Hematopoietic multipotent progenitor cell treated with erythropoietin and hydrocortisone succinate and interleukin-3 and kit ligand, for 17 days (in vitro differentiated cells): ENCODE results near the gene AKR7A2.

Experiments used
- DNase-seq: peaks from one replicate; pipeline ENCODE4 v3.0.0-alpha.2; 2015; ENCODE audit warnings: low spot score

AKR7A2 gene

DNA sequence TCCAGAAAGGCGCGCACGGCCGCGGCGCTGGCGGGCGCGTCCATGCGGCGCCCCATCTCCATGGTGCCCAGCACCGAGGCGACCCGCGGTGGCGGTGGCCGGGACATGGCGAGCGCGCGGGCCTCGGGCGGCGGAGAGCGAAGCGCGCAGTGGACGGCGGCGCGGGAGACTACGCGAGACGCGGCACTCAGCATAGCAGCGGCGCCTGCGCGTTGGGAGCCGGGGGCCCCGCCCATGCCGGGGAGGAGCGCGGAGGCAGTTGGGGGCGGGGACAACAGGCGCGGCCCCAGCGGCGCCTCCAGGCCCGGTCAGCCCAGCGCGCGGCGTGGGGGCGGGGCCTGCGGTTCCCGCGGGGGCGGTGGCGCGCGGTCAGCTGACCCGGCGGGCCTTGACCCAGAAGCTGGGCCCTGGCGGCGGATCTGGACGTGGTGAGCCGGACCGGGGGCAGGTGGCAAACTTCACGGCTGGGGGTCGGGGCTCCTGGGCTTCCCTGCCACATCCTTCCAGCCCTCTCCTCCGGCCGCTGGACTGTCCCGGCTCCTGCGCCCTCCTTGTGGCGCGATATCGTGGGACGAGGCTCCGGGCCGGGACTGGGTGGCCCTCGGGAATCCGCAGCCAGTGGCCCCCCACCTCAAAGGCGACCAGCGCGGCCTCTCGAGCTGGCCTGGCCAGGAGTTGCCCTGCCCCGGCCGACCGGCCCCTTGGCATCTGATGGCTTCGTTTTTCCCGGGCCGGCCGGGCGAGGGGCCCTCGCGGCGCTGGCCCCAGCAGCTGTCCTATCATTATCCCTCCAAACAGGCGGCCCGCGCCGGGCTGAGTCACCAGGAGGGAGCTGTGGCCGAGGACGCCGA, at the start of gene AKR7A2, which contains the start of gene SLC66A1:
Gene AKR7A2 (minus strand): TSS at position 214 of the 851 bp plus-strand sequence. CDS start 20 bp downstream, at position 194.
Gene SLC66A1 (plus strand): TSS at position 396 of the 851 bp plus-strand sequence. CDS start 5,352 bp downstream, outside the sequence.
- peak; percentile 95 for DNase-seq

DNA sequence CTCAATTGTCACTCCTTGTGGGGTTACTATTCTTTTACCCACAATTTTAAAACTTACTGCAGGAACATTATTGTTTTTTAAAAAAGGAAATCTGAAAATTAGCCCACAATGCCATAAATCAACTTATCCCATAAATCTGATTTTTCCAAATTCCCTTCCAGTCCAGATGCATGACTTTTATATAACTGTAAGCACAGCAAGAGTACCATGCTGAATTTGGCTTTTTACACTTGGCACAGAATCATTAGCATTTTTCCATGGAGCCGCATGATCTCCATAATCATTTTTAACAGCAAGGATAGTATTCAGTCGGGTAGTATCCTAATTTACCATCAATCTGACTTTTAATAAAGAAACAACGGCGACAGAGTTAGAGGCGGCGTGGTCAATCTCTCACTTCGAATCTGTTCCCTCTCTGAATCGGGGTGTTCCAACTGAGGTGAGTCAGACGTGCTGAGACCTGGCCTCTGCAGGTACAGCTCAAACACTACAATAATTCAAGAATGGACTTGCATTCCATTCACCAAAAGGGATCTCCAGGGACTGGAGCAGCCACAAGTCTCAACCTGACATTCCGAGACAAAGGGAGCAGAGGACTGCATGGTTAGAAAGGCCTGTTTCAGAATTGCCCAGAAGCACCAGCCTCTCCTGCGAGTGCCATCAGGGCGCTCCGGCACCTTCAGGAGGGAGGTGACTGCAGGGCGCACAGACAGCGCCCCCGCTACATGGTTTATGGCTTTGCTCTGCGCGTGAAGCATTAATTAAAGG, 49.1 kb upstream of the AKR7A2 start:
- no peak for DNase-seq

DNA sequence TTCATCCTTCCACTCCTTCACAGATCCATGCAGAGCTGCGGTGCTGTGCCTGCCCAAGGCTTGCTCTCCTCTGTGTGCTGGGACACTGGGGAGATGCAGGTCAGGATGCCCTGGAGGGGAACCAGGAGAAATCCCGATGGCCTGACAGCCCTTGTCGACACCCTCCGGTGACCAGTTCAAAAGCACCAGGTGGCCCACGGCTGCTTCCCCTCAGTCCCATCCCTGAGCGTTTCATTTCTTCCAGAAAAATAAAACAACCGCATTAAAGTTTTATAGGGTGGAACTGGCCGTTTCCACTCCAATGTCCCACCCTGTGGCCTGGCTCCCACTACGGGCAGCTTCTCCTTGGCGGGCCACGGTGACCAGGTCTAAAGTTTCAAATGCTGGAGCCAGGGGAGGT, 48.5 kb upstream of the AKR7A2 start:
- DNase-seq, result no peak

DNA sequence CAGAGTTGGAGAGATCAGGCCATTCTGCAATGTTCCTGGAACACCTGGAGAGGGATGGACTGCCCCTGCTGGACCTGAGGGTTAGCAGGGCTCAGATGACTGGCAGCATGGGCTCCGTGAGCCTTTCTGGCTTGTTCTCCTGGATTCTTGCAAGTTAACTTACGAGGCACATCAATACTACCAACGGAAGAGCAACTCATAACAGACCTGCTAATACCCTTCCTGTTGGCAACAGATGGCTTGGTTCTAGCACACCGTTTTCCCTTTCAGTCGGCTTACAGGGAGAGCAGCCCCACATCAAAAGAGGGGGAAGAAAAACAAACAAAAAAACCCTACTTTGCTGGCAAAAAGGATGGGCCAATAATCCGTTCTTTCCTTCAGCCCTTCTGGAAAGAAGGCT, 48.1 kb upstream of the AKR7A2 start:
- no peak for DNase-seq

DNA sequence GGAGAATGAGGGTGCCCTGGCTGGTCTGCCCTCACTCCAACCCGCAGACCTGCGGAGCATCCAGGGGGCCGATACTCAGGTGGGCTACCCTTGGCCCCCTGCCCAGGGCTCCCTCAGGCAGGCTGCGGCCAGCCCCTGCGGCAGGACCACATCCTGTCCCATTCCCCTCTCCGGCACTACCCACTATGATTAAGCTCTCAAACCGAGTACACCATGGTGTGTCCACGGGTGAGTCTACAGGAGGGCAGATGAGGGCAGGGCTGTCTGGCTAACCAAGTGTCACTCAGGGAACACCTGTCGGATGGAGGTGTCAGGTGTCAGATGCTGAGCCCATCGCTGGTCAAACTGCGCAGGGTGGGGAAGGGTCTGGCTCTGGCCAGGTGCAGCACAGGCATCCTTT, 47.4 kb upstream of the AKR7A2 start:
- DNase-seq, result no peak

DNA sequence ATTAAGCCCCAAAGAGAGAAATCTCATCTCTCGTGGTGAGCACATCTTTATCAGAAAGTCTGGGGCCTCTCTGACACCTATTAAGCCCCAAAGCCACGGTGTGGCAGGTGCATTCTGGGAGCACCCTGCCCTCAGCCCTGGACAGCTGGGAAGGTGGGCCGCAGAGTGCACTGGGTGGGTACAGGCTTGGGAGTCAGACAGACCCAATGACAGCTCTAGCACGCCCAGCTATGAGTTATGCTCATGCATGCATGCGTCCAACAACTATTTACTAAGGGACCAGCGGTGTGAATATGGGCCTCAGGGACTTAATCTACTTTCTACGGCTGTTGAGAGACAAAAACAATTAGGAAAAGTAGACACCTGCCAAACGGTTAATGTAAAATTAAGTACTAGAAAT, 46.8 kb upstream of the AKR7A2 start:
- DNase-seq, result no peak

DNA sequence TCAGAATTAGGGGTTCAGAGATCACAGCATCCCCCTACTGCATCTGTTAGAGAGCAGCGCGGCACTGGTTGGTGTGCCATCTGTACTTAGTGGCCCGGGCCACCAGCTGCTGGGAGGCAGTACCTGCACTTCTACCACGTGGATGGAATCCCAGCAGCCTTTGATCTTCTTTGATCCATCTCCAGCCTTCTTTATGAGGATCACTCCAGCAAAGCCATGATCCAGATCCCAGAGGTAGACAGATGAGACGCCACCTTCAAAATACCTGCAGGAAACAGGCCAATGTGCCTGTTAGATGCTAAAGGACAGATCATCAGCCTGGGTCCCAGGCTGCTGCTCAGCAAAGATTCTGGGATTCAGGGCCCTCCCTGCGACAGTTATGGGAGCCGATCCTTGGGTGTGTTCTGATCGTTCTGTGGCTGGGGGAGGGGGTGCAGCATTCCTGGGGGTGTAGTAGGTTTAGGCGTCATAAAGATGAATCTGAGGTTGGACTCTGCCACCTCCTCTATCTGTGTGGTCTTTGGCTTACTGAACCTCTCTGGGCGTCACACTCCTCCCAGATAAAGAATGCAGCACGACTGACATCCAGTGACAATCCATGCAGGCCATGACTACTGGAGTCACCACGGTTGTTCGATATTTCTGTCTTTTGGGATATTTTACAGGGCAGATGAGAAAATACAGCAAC, 45.5 kb upstream of the AKR7A2 start:
- no peak for DNase-seq

DNA sequence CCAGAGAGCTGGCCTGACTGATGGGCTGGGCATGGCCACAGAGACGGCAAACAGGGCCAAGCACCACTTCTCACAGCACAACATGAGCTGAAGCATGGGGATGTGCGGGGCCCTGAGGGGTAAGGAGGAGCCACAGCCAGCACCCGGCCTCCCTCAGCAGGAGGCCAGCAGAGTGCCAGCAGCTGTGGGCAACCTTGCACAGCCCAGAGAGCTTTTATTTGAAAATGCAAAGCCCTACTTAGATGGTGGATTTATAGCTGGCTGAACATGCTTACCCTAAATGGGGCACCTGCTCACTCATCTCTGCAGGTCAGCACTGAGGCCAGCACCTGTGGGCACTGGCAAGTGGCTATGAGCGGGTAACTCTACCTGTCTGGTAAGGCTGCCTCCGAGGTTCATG, 44.3 kb upstream of the AKR7A2 start:
- DNase-seq, result no peak

DNA sequence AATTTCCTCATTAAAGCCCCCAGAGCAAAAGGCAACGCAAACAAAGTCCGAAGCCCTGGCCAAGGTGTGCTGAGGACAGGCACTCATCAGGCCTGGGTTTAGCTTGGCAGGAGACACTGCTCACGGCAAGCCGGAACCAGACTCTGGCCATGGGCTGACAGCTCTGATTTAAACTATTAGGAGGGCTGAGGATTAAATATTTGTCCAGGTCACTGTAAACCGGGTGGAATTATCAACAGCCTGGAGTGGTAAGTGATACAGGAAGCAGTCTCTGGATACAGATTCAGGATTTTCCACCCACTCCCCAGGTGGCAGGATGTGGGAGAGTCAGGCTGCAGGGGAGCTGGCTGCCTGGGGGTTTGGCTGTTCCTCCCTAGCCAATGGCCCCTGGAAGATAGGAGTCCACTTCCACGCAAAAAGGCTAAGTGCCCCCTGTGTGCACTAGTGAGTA, 42.6 kb upstream of the AKR7A2 start:
- DNase-seq, result no peak

DNA sequence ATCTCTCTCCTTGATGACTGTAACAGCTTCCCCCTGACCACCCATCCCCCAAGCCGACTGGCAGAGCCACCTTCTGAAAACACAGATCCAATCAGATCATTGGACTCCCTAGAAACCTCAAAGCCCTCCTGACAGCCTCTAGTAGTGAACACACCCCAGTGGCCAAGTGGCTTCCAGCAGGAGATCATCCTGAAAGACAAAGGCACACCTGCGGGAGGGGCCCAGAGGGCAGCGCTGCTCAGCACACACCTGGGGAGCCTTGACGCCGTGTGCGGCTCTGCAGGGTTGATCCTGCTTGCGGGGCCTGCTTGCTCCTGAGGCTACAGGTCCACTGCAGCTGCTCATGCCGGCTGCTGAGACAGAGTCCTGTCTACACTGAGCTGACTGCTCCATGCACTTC, 41.7 kb upstream of the AKR7A2 start:
- DNase-seq, result no peak

DNA sequence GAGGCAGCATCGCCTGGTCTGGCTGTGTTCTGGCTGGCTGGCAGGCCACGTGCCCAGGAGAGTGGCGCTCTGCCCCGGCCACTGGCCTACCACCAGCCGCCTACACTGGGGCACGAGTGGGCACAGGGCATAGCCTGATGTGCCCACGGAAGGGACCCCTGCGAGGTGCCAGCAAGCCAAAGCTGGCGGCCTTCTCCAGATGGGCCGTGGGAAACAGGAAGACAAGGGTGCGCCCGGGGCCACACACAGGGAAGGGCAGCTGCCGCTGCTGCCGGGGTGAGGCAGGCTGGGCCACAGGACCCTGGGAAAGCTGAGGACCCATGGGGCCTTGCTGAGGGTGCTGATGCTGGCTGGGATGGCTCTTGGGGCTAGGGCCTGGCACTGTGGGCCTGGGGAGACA, 40.9 kb upstream of the AKR7A2 start:
- no peak for DNase-seq

DNA sequence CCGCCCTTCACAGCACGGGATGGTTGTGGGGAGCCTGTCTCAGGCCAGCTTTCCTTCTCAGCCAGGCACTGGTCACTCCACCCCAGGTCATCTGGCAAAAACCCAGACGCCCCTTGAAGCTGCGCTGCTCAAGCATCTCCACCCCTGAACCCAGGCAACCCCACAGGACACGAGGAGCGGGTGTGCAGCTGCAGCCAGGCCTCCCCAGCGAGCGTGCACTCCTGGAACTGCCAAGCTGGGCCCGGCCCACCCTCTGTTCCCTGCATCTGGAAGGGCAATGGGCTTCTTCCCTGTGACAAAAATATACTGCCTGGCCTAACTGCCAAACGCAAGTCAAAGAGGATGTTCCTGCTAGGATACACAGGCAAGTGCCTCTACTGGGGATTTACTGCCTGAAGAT, 39.9 kb upstream of the AKR7A2 start:
- no peak for DNase-seq

DNA sequence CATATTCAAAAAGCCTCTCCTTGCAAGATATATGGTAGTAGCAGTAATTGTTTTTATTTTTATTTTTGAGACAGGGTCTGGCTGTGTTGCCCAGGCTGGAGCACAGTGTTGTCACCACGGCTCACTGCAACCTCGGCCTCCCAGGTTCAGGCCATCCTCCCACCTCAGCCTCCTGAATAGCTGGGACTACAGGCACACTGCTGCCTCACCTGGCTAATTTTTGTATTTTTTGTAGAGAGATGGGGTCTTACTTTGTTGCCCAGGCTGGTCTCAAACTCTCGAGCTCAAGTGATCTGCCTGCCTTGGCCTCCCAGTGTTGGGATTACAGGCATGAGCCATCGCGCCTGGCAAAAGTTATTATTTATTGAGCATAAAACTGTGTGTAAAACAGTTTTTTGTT, 38.6 kb upstream of the AKR7A2 start:
- no peak for DNase-seq

DNA sequence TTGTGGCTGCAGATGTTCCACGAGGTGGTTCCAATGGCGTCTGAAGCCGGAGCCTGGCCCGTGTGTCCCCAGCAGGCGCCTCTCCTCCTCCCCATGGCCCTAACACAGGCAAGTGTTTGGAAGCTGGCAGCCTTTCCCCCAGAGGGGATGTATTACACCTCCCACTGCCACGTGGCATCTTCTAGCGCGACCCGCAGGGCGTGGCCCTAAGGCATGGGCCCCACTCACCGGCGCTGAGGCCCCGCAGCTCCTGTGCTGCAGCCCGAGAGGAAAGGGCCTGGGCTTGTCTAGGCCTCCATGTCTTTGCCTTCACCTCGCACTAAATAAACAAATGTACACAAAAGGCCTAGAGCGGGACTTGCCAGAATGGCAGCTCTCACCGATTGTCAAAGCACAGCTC, 38.1 kb upstream of the AKR7A2 start:
- DNase-seq, result no peak

DNA sequence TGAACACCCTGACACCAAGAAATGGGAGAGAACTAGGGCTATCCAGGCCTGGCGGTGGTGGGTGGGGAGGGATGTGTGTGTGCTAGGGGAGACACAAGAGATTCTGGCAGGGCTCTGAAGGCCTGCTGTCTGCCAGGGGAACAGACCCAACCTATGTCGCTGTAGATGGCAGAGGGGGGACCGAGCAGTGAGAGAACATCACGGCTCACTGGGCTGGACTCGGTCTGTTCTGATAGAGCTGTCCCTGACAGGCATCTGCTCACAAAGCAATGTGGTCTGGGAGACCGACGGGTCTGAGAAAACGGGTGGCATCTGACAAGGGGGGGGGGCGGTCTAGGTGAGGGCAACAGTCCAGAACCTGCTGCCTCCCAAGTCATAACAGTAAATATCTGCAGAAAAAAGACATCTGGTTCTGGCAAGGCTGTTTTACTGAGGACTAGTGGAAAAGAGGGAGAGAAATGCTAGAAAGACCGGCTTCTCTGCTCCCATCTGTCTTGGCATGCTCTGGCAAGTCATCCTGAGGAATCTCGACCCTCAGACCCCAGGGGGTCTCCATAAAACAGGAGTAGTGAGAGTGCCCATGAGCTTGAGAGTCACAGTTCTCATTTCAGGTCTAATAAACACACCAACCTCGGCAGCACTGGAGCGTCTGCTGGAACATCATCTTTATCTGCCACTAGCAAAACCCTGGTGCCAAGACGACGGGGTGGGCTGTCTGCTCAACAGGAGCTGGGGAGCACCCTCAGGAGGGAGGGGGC, 36.7 kb upstream of the AKR7A2 start:
- no peak for DNase-seq

DNA sequence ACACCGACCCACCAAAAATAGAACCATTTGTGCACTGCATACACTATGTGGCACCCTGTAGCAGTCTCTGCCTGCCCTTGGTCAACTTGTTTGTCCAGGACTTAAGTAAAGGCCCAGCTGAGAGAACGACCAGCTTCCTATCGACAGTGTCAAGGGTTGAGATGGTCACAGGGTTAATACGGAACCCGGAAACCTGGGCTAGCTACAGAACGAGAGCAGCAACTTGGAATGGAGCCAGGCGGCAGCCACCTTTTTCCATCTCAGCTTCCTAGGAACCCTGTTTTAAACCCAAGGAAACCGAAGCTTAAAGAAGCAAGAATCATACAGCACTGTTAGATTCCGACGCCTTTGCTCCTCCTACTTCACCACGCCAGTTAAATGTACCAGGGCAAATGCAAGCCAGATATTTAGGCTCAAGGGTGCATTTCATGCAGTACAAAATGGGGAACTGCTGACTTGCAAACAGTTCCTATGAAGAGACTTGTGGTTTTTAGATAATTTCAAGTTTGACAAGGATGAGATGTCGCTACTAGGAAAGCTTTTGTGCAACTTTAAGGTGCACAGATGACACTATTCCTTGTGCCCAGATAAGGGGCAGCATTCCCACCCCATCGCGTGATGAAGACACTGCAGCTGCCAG, 35.7 kb upstream of the AKR7A2 start:
- DNase-seq, result no peak

DNA sequence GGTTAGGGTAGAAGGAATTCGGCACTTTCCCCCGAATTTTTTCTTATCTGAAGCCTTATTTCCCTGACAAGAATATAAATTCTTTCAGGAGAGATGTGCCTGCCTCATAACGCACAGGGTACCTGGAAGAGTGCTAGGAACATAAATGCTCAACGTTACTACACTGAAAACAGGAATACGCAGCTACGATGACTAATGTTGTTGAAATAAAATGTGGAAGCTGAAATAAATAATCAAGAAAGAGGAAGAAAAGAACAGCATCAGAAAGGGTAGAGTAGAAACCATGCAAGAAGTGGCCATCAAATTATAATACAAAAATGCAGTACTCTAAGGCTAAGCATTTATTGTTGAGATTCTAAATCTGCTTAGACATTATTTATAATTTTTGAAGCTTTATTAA, 34.1 kb upstream of the AKR7A2 start:
- DNase-seq, result no peak

DNA sequence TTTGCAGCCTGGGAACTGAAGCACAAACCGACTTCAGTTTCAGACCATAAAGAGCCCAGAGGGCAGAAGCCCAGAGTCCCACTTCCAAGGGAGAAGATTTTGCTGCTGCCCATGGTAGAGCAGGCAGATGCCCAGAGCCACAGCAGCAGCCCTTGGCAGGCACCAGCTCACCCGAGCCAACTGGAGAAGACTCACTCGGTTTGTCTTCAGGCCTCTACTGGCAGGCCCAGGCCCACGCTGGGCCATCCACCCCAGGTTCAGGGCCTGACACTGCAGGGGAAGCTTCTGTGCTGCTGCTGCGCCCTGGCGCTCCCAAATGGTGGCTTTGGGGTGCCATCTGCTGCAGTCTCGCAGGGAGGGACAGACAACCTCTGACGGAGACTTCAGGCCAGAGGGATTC, 33.4 kb upstream of the AKR7A2 start:
- DNase-seq, result no peak

DNA sequence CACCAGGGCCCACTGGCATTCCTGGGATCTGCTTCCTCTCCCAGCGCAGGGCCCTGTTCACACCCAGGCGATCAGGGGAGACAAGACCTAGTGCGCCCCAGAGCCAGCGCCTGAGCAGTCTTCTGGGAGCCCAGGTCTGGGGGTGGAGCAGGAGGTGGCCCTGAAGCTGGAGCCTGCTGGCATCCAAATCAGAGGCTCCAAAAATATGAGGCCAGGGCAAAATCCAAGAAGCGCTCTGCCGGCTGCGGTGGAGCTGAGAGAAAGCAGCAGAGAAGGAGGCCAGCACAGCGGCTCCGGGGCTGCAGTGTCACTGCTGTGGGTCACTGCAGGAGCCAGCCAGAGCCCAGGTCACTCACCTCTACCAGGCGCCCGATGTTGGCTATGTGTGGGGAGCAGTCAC, 32.9 kb upstream of the AKR7A2 start:
- DNase-seq, result no peak

DNA sequence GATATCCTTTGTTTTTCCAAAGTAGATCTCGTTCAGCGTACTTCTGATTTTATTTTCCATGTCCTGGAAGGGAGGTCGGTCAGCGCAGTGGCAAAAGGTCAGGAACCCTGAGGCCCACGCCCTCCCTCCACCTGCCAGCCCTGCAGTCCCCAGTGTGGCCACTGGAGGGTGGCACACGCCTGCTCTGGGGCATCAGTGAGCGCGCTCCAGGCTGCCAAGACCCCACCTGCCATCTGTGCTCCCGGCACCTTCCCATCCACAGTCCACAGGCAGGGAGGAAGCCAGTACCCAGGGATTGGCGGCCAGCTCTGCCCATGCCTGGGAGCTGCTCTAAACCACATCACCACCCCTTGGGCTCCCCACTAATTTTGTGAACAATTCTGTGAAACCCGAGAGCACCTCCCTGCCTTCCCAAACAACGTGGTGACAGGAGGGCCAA, 32.4 kb upstream of the AKR7A2 start:
- DNase-seq, result peak; percentile 19

DNA sequence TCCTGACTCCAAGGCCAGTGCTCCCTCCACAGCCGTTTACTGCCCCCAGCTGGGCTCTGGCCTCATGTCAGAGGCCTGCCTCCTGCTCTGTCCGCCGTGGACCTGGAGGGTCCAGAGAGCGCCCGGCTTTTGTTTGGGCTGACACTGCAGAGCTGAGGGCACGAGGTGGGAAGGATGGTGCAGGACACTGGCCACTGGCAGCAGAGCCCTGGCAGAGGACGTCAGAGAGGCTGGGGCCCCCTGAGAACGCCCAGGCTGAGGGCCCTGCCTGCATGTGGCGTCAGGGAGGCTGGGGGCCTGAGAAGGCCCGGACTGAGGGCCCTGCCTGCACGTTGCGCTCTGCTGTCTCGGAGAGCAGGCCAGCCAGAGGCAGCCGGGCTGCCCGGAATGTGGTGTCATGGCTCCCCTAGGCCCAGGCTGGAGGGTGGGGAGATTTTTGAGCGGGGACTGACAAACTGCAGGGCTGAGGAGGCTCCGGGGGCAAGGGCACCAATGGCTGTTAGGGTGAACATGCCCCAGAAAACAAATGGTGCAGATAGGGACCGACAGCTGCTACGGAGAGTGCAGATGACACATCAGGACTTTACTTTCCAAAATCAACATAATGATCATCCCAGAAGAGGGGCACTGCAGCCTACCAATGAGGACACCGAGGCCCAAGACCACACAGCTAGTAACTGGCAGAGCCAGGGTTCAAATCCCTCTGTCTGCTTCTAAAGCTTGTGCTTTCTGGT, 31.8 kb upstream of the AKR7A2 start:
- DNase-seq, result no peak
